ENCODE measurements around the gene TUBGCP2.

Gene TUBGCP2

GRCh38 chr10:133334503-133335245 lies 26.0 kb upstream of the TUBGCP2 start:
- no peak for TF ChIP-seq POLR2AphosphoS5 (IDR thresholded peaks at IDR 0.05; ENCODE audit: low read depth, low read length)
- no peak for TF ChIP-seq SIN3A (IDR thresholded peaks at IDR 0.05; ENCODE audit: borderline replicate concordance, insufficient read depth, low read length)
- no peak for TF ChIP-seq FOXP2 (optimal IDR thresholded peaks at IDR 0.05; ENCODE audit: borderline replicate concordance, extremely low read depth, extremely low read length, insufficient read depth)
- TF ChIP-seq TAF1 (IDR thresholded peaks at IDR 0.05; ENCODE audit: borderline replicate concordance, insufficient read depth, low read length): no peak
- no peak for TF ChIP-seq REST (IDR thresholded peaks at IDR 0.05; ENCODE audit: insufficient read depth in 1 of 2, low read depth in 2 of 2, low read length in 2 of 2)

- TF ChIP-seq FOXP2 (optimal IDR thresholded peaks at IDR 0.05; ENCODE audit: borderline replicate concordance, extremely low read depth, extremely low read length, insufficient read depth) (no peak), POLR2AphosphoS5 (IDR thresholded peaks at IDR 0.05; ENCODE audit: low read depth, low read length) (no peak), REST (IDR thresholded peaks at IDR 0.05; ENCODE audit: insufficient read depth in 1 of 2, low read depth in 2 of 2, low read length in 2 of 2) (no peak), SIN3A (IDR thresholded peaks at IDR 0.05; ENCODE audit: borderline replicate concordance, insufficient read depth, low read length) (no peak), TAF1 (IDR thresholded peaks at IDR 0.05; ENCODE audit: borderline replicate concordance, insufficient read depth, low read length) (no peak)
These were observed 24.4 kb upstream of the TUBGCP2 start for GRCh38 chr10:133332936-133333699.

GRCh38 chr10:133329491-133330202 lies 21.0 kb upstream of the TUBGCP2 start:
- TF ChIP-seq POLR2AphosphoS5 (IDR thresholded peaks at IDR 0.05; ENCODE audit: low read depth, low read length) (no peak), TAF1 (IDR thresholded peaks at IDR 0.05; ENCODE audit: borderline replicate concordance, insufficient read depth, low read length) (no peak), REST (IDR thresholded peaks at IDR 0.05; ENCODE audit: insufficient read depth in 1 of 2, low read depth in 2 of 2, low read length in 2 of 2) (no peak), FOXP2 (optimal IDR thresholded peaks at IDR 0.05; ENCODE audit: borderline replicate concordance, extremely low read depth, extremely low read length, insufficient read depth) (no peak), SIN3A (IDR thresholded peaks at IDR 0.05; ENCODE audit: borderline replicate concordance, insufficient read depth, low read length) (no peak)

GRCh38 chr10:133328358-133329343 lies 20.0 kb upstream of the TUBGCP2 start:
- no peak for TF ChIP-seq SIN3A (IDR thresholded peaks at IDR 0.05; ENCODE audit: borderline replicate concordance, insufficient read depth, low read length)
- no peak for TF ChIP-seq REST (IDR thresholded peaks at IDR 0.05; ENCODE audit: insufficient read depth in 1 of 2, low read depth in 2 of 2, low read length in 2 of 2)
- TF ChIP-seq TAF1 (IDR thresholded peaks at IDR 0.05; ENCODE audit: borderline replicate concordance, insufficient read depth, low read length): no peak
- TF ChIP-seq POLR2AphosphoS5 (IDR thresholded peaks at IDR 0.05; ENCODE audit: low read depth, low read length): no peak
- no peak for TF ChIP-seq FOXP2 (optimal IDR thresholded peaks at IDR 0.05; ENCODE audit: borderline replicate concordance, extremely low read depth, extremely low read length, insufficient read depth)
